Prostate gland (tissue), 2 donors: ENCODE measurements around the gene BEX4. TPM values are rescaled to one million over a fixed set of nuclear protein-coding genes. Genes with fewer than 3 reads are reported as not detected.
"Not testable (repeated sequence)": the region's sequence is repeated elsewhere in the genome, so short reads cannot be mapped to it uniquely, and the experiment has no call there.

Source experiments
- DNase-seq: peaks from one replicate; pipeline ENCODE4 v3.0.0-alpha.2; 2019; ENCODE audit warnings: low spot score
- H3K27ac ChIP-seq, 2 donors: fragments of 200-600 bp; sonication (generic); 2 replicates each; pipeline ENCODE4 v1.5.1; 2017 to 2019
- H3K27me3 ChIP-seq: fragments of 200-600 bp; sonication (generic); replicated peaks from 2 replicates; pipeline ENCODE4 v1.5.1; 2019; ENCODE audit not compliant: insufficient read depth
- H3K36me3 ChIP-seq, 2 donors: fragments of 200-600 bp; sonication (generic); 1 replicate in 1 of 2; 2 replicates in 1 of 2; pipeline versions ENCODE4 v1.5.1 to v1.8.1; 2017 to 2019
- H3K4me1 ChIP-seq: fragments of 200-600 bp; sonication (generic); replicated peaks from 2 replicates; pipeline ENCODE4 v1.5.1; 2019
- H3K4me3 ChIP-seq, 2 donors: fragments of 200-600 bp; sonication (generic); 2 replicates each; pipeline ENCODE4 v1.5.1; 2017 to 2019
- H3K9me3 ChIP-seq: fragments of 200-600 bp; sonication (generic); 2 replicates; pipeline ENCODE4 v1.5.1; 2017
- POLR2A ChIP-seq: fragments of 450-650 bp; IDR thresholded peaks from one replicate; pipeline ENCODE4 v1.6.1; 2016; ENCODE audit warnings: antibody characterized with exemption, mild to moderate bottlenecking
- POLR2AphosphoS5 ChIP-seq: sonication (generic); formaldehyde crosslinking; IDR thresholded peaks from one replicate; pipeline ENCODE4 v1.6.1; 2017; ENCODE audit warnings: antibody characterized with exemption
- WGBS: methylation state at CpG from one replicate; pipeline ENCODE4 v1.1.5; 2018; 5-methylcytosine and 5-hydroxymethylcytosine counted together
- intact Hi-C: fragments of 100-400 bp; cut with DNase I; formaldehyde crosslinking; loops from one replicate; pipeline ENCODE4 v1.14.2; 2022
- total RNA-seq, 2 donors: library from RNA; depleted of rRNA; stranded (reverse); fragments of >200 nt; gene quantifications; one replicate each; pipeline ENCODE4 v1.1.0, GENCODE V29; 2016
- TF ChIP-seq, protein P1 (sequence below), 4 experiments: fragments of 200-600 bp in 2 of 4; fragments of 450-650 bp in 2 of 4; sonication (generic) in 2 of 4; IDR thresholded peaks; 1 replicate in 3 of 4; 2 replicates in 1 of 4; pipeline ENCODE4 v1.5.1; 2016 to 2019; ENCODE audit warnings: antibody characterized with exemption in 4 of 4, mild to moderate bottlenecking in 2 of 4, moderate library complexity in 2 of 4

The BEX4 gene
- total RNA-seq, 2 donors from 2014 or later: 60.6 to 116 TPM

DNA sequence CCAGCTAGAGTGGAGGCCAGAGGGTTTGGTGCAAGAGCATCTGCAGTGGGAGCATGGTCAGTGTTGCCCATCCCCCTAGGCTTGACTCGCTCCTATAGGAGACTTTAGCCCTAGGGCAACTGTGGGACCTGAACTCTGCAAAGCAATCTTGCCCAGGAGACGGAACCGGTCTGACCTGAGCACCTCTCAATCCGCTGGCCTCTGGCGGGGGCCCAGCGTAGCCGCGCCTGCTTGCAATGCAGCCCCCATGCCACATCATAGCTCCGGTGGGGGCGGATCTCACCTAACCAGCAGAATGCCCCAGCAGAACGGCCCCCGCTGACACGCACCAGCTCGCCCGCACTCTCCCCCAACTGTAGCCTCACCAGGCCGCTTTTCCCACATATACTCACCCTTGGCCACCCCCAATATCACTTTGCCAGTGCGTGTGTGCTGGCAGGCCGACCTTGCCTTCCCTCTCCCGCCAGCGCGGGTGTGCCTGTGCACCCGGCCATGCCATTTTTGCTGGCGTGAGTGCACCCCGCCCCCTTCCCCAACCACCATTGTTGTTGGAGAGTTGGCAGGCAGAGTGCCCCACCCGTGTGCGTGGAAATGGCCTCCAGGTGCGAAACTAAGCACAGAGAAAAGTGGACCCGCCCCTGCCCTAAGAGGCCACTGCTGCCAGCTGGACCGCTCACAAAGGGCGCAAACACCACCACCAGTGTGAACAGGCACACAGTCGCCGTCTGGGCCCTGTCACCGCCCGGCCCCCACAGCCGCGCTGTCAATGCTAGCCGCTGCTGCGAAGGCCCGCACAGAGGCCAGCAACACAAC lies 5.8 kb downstream of the BEX4 start:
- intact Hi-C loops: no loop called here
- 42% methylated on average over 18 of the region's 39 CpGs for WGBS
- no peak for DNase-seq
- no peak overlapping the region for H3K27ac ChIP-seq
- H3K36me3 ChIP-seq: no peaks in the 10 kb centered on the region
- no peaks in the 10 kb centered on the region for H3K9me3 ChIP-seq
- H3K4me3 ChIP-seq: peak overlapping the region in 1 of 2 donors; percentile 1
- no peak for TF ChIP-seq POLR2AphosphoS5
- TF ChIP-seq POLR2A: no peak
- TF ChIP-seq, protein P1, sequence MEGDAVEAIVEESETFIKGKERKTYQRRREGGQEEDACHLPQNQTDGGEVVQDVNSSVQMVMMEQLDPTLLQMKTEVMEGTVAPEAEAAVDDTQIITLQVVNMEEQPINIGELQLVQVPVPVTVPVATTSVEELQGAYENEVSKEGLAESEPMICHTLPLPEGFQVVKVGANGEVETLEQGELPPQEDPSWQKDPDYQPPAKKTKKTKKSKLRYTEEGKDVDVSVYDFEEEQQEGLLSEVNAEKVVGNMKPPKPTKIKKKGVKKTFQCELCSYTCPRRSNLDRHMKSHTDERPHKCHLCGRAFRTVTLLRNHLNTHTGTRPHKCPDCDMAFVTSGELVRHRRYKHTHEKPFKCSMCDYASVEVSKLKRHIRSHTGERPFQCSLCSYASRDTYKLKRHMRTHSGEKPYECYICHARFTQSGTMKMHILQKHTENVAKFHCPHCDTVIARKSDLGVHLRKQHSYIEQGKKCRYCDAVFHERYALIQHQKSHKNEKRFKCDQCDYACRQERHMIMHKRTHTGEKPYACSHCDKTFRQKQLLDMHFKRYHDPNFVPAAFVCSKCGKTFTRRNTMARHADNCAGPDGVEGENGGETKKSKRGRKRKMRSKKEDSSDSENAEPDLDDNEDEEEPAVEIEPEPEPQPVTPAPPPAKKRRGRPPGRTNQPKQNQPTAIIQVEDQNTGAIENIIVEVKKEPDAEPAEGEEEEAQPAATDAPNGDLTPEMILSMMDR (IDR thresholded peaks at IDR 0.05): no peak
- no peaks in the 10 kb centered on the region for H3K4me1 ChIP-seq
- H3K27me3 ChIP-seq: no peaks in the 10 kb centered on the region

DNA sequence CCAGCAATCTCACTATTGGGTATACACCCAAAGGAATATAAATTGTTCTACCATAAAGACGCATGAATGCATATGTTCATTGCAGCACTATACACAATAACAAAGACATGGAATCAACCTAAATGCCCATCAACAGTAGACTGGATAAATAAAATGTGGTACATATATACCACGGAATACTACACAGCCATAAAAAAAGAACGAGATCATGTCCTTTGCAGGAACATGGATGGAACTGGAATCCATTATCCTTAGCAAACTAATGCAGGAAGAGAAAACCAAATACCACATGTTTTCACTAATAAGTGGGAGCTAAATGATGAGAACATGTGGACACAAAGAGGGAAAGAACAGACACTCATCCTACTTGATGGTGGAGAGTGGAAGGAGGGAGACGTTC lies 11.0 kb downstream of the BEX4 start:
- DNase-seq, H3K4me1 ChIP-seq, H3K27me3 ChIP-seq, H3K4me3 ChIP-seq, H3K27ac ChIP-seq, intact Hi-C loops, H3K9me3 ChIP-seq, H3K36me3 ChIP-seq: not testable (repeated sequence)
- WGBS: 92% methylated on average over 4 of the region's 4 CpGs

DNA sequence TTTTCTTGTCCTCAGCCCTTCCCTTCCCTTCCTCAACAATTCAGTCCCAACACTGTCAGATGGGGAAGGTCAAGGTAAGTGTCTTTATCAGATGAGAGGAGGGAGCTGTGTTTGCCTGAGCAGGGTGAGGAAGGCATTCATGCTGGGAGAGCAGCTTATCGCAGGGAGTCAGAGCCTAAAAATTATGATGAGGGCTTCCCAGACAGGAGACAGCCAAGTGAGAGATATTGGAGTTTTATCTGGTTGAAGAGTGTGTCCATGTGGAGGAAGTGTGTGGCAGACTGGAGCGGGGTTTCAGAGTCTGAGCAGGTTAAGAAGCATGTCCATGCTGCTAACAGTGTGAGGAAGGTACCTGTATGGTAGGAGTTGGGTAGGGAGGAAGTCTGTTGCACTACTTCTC lies 18.4 kb downstream of the BEX4 start:
- Histone ChIP-seq H3K4me1 (no peaks in the 10 kb centered on the region), H3K4me3 (no peak overlapping the region), H3K36me3 (no peaks in the 10 kb centered on the region), H3K27me3 (no peaks in the 10 kb centered on the region), H3K9me3 (no peaks in the 10 kb centered on the region), H3K27ac (no peak overlapping the region)
- intact Hi-C loops: no loop called here
- no peak for DNase-seq
- WGBS: 53% methylated on average over 2 of the region's 2 CpGs
- TF ChIP-seq POLR2A (no peak), POLR2AphosphoS5 (no peak)
- TF ChIP-seq, protein P1 (IDR thresholded peaks at IDR 0.05): no peak

DNA sequence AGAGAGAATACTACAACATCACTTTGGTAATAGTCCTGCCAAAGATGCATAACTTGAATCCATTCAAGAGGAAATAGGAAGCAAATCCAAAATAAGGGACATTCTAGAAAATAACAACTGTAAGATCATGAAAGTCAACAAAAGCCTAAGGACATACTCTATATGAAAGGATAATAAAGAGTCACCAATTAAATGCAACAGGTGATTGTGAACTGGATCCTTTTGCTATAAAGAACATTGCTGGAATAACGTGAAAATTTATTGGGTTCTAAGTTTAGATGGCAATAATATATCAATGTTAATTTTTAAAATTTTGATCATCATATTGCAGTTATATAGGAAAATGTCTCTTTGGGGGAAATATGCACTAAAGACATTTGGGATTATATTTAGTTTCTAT lies 20.0 kb downstream of the BEX4 start:
- 50% methylated on average over 1 of the region's 1 CpG for WGBS
- H3K4me3 ChIP-seq: no peak overlapping the region
- no peaks in the 10 kb centered on the region for H3K27me3 ChIP-seq
- DNase-seq: no peak
- H3K9me3 ChIP-seq: no peaks in the 10 kb centered on the region
- H3K27ac ChIP-seq: no peak overlapping the region
- H3K4me1 ChIP-seq: no peaks in the 10 kb centered on the region
- intact Hi-C loops: no loop called here
- H3K36me3 ChIP-seq: no peaks in the 10 kb centered on the region
- TF ChIP-seq, protein P1 (IDR thresholded peaks at IDR 0.05): no peak
- TF ChIP-seq POLR2AphosphoS5 (no peak), POLR2A (no peak)

DNA sequence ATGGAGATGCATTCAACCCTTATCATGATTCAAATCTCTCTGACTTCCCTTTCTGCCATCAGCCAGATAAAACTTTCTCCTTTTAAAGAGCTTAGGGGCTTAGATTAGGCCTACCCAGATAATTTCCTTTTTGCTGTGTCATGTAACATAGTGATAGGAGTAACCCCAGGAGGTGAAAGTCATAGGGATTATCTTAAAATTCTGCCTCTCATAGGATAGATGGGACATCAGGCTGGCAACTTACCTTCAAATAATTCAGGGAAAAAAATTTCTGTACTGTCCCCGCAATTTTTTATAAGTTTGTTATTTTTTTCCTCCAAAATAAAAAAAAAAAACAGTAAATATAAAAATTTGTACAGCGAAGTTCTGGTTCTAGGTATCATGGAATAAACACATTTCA lies 20.7 kb downstream of the BEX4 start:
- intact Hi-C loops, H3K27ac ChIP-seq, H3K4me3 ChIP-seq, H3K4me1 ChIP-seq, DNase-seq, H3K27me3 ChIP-seq, H3K36me3 ChIP-seq, H3K9me3 ChIP-seq: not testable (repeated sequence)
- WGBS: 85% methylated on average over 2 of the region's 2 CpGs

DNA sequence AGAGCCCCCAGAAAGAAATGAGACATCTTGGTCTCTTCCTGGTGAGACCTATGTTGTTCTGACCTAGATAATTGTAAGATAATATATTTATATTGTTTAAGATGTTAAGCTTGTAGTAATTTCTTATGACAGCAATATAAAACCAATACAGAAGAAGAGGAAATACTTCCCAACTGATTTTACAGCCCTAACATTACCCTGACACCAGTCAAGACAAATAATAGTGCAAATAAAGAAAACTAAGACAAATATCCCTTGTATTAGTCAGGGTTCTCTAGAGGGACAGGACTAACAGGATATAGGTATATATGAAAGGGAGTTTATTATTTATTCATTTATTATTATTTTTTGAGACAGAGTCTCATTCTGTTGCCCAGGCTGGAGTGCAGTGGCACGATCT lies 21.4 kb downstream of the BEX4 start:
- intact Hi-C loops: no loop called here
- no peak overlapping the region for H3K27ac ChIP-seq
- no peak for DNase-seq
- 75% methylated on average over 1 of the region's 1 CpG for WGBS
- H3K27me3 ChIP-seq: no peaks in the 10 kb centered on the region
- H3K4me1 ChIP-seq: no peaks in the 10 kb centered on the region
- no peak overlapping the region for H3K4me3 ChIP-seq
- TF ChIP-seq POLR2A (no peak), POLR2AphosphoS5 (no peak)
- TF ChIP-seq, protein P1 (IDR thresholded peaks at IDR 0.05): no peak
- no peaks in the 10 kb centered on the region for H3K9me3 ChIP-seq
- no peaks in the 10 kb centered on the region for H3K36me3 ChIP-seq
